GM12873 (cell line): Measurements from ENCODE around the gene DNAJC6.

Source experiments
- CTCF ChIP-seq: IDR thresholded peaks from 2 replicates; pipeline ENCODE4 v1.5.1; 2012; ENCODE audit warnings: low read depth, mild to moderate bottlenecking, moderate library complexity, low read length, control low read depth; ENCODE audit not compliant: insufficient read depth; ENCODE audit errors: missing control alignments

DNAJC6 gene

DNA sequence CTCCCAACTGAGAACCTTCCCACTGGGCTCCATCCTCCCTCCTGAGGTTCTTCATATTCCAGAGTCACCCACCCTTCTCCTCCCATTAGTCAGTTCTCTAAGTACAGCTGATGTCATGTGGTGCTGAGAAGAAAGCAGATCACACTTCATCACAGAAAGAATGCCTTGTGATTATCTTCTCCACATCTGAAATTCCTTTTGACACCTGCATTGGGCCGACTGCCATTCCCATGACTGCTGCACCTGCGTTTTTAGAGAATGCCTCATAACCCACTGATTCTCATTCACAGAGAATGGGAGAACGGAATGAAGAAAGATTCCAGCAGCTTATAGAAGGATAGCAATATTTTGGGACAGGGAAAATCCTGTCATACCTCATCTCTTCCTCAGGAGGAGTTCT, 125.4 kb downstream of the DNAJC6 start:
- no peak for TF ChIP-seq CTCF

DNA sequence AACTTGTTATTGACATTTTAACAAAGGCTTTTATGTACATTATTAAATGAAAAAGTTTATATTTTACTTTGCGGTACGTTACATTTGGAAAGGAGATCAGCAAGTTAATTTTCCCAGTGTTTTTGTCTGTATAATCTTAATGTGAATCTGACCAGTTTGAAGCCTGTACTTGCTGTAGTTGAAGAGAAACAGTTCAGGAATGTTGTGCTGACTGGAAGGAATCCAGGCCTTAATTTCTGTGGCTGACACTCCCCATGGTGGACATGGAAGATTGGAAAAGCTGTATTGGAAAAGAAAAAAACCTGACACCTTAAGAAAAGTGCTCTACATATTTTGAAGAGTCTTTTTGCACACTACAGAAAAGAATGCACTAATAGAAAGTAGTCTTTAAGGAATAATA, 126.6 kb downstream of the DNAJC6 start:
- TF ChIP-seq CTCF: no peak

DNA sequence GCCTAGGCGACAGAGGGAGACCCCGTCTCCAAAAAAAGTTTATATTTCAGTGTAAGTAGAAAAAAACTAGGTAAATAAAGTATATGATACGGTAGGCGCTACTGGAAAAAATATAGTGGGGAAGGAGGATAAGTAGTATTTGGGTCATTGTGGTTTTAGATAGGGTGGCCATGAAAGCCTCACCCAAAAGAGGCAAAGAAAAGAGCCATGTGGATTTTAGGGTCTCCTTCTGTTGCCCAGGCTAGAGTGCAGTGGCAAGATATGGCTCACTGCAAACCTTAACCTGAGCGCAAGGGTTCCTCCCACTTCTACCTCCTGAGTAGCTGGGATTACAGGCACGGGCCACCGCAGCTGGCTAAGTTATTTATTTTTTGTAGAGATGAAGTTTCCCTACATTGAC, 128.3 kb downstream of the DNAJC6 start:
- TF ChIP-seq CTCF: no peak

- TF ChIP-seq CTCF: no peak
Observed at GRCh38 chr1:65440322-65440900, 131.1 kb downstream of the DNAJC6 start.

DNA sequence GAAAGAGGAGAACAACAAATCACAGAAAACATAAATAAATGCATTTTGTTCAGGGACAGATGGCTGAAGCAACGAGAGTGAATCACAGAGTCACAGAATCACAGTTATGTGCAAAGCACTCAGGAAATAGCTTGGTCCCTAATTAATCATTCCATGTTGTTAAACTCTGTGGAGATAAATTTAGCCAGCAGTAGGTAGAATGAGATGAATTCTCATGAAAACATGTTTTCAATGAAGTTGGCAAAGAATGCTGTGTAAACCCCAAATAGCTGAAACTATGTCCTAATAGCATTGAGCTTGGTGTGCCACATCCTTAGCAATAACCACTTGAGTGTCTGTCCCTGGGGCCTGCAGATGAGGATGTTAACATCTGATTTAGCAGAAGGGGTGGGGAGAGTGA, 131.6 kb downstream of the DNAJC6 start:
- TF ChIP-seq CTCF: no peak

DNA sequence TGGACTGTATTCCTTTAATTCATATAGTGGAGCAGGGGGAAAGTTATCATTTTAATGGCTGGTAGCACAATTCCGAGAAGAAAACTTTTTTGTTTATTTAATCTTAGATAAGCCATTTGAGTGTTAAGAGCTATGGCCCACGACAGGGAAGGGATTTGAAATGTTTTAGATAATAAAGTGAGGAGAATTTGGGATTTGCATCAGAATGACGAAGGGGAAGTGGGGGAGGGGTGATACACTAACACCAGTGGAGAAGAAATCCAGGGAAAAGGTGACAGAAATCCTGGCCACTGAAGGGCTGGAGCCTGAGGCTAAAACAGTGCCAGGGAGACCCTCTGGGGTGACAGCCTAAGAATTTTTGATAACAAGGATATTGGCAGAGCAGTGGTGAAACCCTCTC, 132.1 kb downstream of the DNAJC6 start:
- TF ChIP-seq CTCF: no peak

DNA sequence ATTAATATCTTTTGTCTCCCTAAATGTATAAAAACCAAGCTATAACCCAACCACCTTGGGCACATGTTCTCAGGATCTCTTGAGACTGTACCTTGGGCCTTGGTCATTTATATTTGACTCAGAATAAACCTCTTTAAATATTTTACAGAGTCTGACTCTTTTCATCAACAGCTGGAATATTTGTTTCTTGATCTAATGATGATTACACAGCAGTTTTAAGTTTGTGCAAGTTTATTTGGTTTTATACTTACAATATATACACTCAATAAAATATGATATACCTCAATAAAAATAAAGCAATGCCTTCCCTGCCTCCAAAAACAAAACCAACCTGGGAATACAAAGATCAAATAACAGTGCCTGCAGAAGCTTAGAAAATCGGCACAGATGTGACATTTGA, 133.1 kb downstream of the DNAJC6 start:
- TF ChIP-seq CTCF: no peak

- no peak for TF ChIP-seq CTCF
Observed at GRCh38 chr1:65443647-65444046, 134.3 kb downstream of the DNAJC6 start.
